HEK293 (cell line): ENCODE results near the gene PCDHGA5.

ENCODE experiments used
- CTCF ChIP-seq: fragments of 450-650 bp; formaldehyde crosslinking; IDR thresholded peaks from 2 replicates; pipeline ENCODE4 v1.5.1; 2016; ENCODE audit warnings: missing biosample characterization, missing genetic modification characterization
- MYNN ChIP-seq: fragments of 450-650 bp; formaldehyde crosslinking; IDR thresholded peaks from 2 replicates; pipeline ENCODE4 v1.5.1; 2016; ENCODE audit warnings: missing biosample characterization, missing genetic modification characterization, borderline replicate concordance
- PATZ1 ChIP-seq: fragments of 450-650 bp; formaldehyde crosslinking; IDR thresholded peaks from 2 replicates; pipeline ENCODE4 v1.5.1; 2016; ENCODE audit warnings: missing biosample characterization, missing genetic modification characterization
- SETDB1 ChIP-seq: IDR thresholded peaks from one replicate; pipeline ENCODE4 v1.6.1; 2017; ENCODE audit warnings: mild to moderate bottlenecking, low read length, moderate library complexity, mixed read lengths; ENCODE audit not compliant: insufficient read length
- ZBTB10 ChIP-seq: fragments of 450-650 bp; formaldehyde crosslinking; IDR thresholded peaks from 2 replicates; pipeline ENCODE4 v1.5.1; 2016; ENCODE audit warnings: missing biosample characterization, missing genetic modification characterization
- ZBTB21 ChIP-seq: fragments of 450-650 bp; formaldehyde crosslinking; IDR thresholded peaks from 2 replicates; pipeline ENCODE4 v1.5.1; 2017; ENCODE audit warnings: missing biosample characterization, missing genetic modification characterization
- ZNF18 ChIP-seq: fragments of 450-650 bp; formaldehyde crosslinking; IDR thresholded peaks from 2 replicates; pipeline ENCODE4 v1.5.1; 2016; ENCODE audit warnings: missing biosample characterization, missing genetic modification characterization
- ZSCAN16 ChIP-seq: fragments of 450-650 bp; formaldehyde crosslinking; IDR thresholded peaks from 2 replicates; pipeline ENCODE4 v1.5.1; 2016; ENCODE audit warnings: missing biosample characterization, missing genetic modification characterization
- ZSCAN18 ChIP-seq: fragments of 450-650 bp; formaldehyde crosslinking; IDR thresholded peaks from 2 replicates; pipeline ENCODE4 v1.5.1; 2016; ENCODE audit warnings: missing biosample characterization, missing genetic modification characterization

GRCh38 chr5:141326088-141326854, 37.7 kb upstream of the PCDHGA5 start:
- TF ChIP-seq CTCF (tag by site-specific recombination) (no peak), ZSCAN18 (tag by site-specific recombination) (no peak), ZSCAN16 (no peak), PATZ1 (tag by site-specific recombination) (no peak), SETDB1 (peak; percentile 38), ZBTB21 (tag by site-specific recombination) (no peak), ZNF18 (tag by site-specific recombination) (no peak), ZBTB10 (tag by site-specific recombination) (no peak), MYNN (no peak)
